Fibroblast of pulmonary artery (primary cell): ENCODE data around the gene HNRNPLL.
"Not testable (repeated sequence)": the region's sequence is repeated elsewhere in the genome, so short reads cannot be mapped to it uniquely, and the experiment has no call there.

ENCODE experiments used
- DNase-seq: peaks from one replicate; pipeline ENCODE4 v3.0.0-alpha.2; 2010; ENCODE audit warnings: low read depth
- H3K4me3 ChIP-seq: replicated peaks from 2 replicates; pipeline ENCODE4 v1.5.1; 2011; ENCODE audit warnings: low read depth, mild to moderate bottlenecking, control low read depth, low read length, moderate library complexity
- CTCF ChIP-seq: IDR thresholded peaks from 2 replicates; pipeline ENCODE4 v1.5.1; 2011; ENCODE audit warnings: mild to moderate bottlenecking, control low read depth, low read length, inconsistent platforms; ENCODE audit errors: missing control alignments

HNRNPLL gene

GRCh38 chr2:38546585-38546984 lies 56.1 kb downstream of the HNRNPLL start:
- TF ChIP-seq CTCF: no peak
- no peak for DNase-seq
- no peak overlapping the region for H3K4me3 ChIP-seq

- H3K4me3 ChIP-seq: no peak overlapping the region
- no peak for TF ChIP-seq CTCF
- no peak for DNase-seq
Measured at GRCh38 chr2:38546064-38546463, 56.7 kb downstream of the HNRNPLL start.

- peak; percentile 47 for DNase-seq
- H3K4me3 ChIP-seq: not testable (repeated sequence)
Measured at GRCh38 chr2:38542248-38542631, 60.5 kb downstream of the HNRNPLL start.

- no peak for DNase-seq
- no peak overlapping the region for H3K4me3 ChIP-seq
- no peak for TF ChIP-seq CTCF
Measured at GRCh38 chr2:38540580-38541286, 62.0 kb downstream of the HNRNPLL start.

GRCh38 chr2:38539086-38539485 lies 63.6 kb downstream of the HNRNPLL start:
- H3K4me3 ChIP-seq: no peak overlapping the region
- DNase-seq: no peak
- no peak for TF ChIP-seq CTCF

- TF ChIP-seq CTCF: no peak
- no peak overlapping the region for H3K4me3 ChIP-seq
- no peak for DNase-seq
Measured at GRCh38 chr2:38537937-38538525, 64.7 kb downstream of the HNRNPLL start.

GRCh38 chr2:38537296-38537695 lies 65.4 kb downstream of the HNRNPLL start:
- not testable (repeated sequence) for H3K4me3 ChIP-seq, DNase-seq
